EH (cell line): ENCODE results near the gene ZFAND3.
A peak's percentile ranks its signal among the peaks of the same experiment; 100 is the strongest.
"Not testable (repeated sequence)": the region's sequence is repeated elsewhere in the genome, so short reads cannot be mapped to it uniquely, and the experiment has no call there.

ENCODE experiments used
- DNase-seq: peaks from one replicate; pipeline ENCODE4 v3.0.0-alpha.2; 2015; ENCODE audit warnings: low read depth

The ZFAND3 gene

GRCh38 chr6:38049861-38050397 is 230.4 kb downstream of the ZFAND3 start:
- not testable (repeated sequence) for DNase-seq

DNA sequence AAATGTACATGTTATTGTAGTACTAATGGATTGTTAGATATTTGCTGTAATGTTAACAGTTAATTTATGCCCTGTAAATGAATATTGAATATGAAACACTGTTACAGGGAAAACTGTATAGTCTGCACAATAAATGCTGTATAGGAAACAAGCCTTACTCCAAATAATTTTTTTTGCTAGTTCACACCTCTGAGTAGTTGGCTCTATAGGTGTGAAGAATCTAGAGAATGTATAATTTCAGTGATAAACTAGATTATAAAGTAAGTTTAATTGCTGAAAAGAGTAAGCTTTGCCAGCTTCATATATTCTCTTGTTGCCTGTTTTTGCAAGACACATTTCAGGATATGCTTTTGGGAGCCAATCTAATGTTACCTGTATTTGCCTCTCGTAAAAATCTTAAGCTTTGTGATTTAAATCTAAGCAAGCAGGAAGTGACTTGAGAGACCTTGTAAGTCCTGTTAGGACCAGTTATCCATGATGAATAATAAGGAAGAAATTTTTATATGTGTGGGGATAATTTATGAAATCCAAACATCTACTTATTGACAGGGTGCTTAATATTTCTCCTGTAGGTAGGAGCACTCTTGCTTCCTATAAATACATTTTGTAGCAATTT is 232.4 kb downstream of the ZFAND3 start:
- DNase-seq, result no peak

DNA sequence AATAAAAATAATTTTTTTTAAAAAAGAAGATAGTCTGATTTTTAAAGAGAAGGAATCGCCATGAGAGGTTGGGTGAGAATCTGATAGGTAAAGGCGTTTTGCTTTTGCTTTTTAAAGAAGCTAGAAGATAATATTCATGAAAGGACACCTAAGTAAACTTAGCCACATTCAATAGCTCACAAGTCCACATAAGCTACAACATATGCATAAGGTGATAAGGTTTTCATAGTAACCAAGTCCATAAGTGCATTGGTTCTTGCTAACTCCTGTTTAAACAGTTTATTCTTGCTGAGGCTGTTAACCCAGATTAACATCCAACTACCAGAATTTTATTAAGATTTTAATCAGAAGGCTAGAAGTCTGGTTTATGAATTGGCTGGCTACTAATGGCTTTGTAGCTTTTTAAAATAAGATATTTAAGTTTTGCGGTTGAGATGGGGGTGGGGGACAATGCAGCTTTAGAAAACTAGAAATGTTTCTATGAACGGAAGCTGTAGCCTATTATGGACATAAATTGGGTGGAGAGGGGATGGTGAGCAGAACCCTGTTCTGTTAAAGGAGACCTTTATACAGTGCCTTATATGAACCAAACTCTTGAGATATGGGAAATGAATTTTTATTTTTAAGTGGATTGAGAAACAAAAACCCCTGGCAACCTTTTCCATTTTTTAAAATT is 235.1 kb downstream of the ZFAND3 start:
- no peak for DNase-seq

- DNase-seq, result no peak
Measured at GRCh38 chr6:38055203-38055589, 235.7 kb downstream of the ZFAND3 start.

DNA sequence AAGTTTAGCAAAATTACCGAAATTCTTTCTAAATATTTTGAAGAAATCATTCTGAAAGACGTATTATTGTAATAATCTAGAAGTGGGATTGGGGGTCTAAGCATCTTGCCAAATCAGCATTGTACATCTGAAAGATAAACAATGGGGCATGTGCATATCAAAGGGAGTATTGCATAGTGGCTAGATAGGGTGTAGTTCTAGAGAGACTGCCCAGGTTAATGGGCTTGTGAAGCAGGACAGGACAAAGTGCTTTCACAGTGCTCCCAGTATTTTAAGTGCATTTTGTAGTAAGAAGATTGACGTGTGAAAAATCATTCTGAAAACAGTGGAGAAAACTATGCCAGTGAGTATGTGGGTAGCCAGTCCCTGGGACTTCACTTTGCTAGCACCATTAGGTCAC is 236.8 kb downstream of the ZFAND3 start:
- DNase-seq, result no peak

DNA sequence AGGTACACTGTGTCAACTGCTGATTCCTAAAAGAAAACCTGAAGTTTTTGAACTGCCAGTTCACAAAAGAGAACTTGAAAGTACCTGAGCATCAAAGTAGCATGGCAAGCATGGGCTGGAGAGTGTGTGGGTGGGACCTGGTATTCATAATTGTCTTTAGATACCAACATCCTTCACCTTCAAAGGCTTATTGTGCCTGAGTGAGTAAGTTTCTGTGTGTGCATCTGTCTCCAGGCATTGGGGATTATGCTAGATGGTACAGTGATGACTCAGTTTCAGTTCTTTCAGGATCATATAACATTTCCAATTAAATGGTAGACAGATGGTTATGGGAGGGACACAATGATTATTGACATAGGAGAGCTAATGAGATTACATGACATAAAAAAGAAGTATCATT is 238.5 kb downstream of the ZFAND3 start:
- DNase-seq, result peak; percentile 56

GRCh38 chr6:38062066-38062465 is 242.5 kb downstream of the ZFAND3 start:
- DNase-seq, result no peak

DNA sequence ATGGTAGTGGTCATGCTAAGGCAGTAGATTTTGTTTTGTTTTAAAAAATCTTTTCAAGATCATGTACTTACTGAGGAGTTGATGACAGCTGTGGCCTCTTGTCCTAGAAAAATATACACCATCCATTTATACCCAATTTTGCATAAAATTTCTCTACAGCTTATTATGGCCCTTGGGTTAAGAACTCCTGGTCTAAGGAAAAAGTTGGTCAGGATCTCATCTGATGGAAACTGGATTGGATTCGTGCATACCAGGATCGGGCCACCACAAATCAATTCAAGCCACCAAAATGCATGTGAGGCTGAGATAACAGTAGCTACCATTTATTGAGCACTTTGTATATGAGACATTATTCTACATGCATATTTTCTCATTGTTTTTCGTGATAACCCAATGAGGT is 244.4 kb downstream of the ZFAND3 start:
- DNase-seq, result no peak

GRCh38 chr6:38064431-38064830 is 244.9 kb downstream of the ZFAND3 start:
- peak; percentile 19 for DNase-seq

GRCh38 chr6:38065734-38066305 is 246.3 kb downstream of the ZFAND3 start:
- DNase-seq, result no peak

DNA sequence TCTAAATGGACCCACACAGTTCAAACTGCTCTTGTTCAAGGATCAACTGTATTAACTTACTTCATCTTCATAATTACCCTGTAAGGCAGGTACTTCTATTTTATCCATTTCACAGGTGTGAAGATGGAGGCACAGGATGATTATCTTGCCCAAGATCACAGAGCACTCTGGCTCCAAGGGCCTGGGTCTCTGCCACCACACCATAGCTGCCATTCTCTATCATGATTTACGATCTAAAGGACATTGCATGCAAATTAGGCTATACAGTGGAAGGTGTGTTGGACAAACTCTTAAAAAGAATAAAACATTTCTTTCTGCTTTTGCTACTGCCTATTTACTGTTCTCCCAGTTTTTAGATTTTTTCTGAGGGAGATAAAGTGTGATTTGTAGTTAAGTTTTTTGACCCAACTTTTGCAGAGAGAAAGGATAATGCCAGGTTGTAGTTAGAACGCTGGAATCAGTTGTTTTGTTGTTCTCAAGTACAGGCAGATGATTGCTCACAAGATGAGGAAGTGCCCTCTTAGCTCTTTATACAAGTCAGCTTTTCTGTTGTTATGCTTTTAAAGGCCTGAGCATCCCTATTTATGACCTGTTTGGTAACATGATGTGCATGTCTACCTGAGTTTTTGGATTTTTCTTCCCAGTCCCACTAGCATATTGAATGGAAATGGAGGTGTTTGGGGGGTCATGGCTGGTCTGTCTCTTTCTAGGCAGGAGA is 247.9 kb downstream of the ZFAND3 start:
- DNase-seq, result no peak

DNA sequence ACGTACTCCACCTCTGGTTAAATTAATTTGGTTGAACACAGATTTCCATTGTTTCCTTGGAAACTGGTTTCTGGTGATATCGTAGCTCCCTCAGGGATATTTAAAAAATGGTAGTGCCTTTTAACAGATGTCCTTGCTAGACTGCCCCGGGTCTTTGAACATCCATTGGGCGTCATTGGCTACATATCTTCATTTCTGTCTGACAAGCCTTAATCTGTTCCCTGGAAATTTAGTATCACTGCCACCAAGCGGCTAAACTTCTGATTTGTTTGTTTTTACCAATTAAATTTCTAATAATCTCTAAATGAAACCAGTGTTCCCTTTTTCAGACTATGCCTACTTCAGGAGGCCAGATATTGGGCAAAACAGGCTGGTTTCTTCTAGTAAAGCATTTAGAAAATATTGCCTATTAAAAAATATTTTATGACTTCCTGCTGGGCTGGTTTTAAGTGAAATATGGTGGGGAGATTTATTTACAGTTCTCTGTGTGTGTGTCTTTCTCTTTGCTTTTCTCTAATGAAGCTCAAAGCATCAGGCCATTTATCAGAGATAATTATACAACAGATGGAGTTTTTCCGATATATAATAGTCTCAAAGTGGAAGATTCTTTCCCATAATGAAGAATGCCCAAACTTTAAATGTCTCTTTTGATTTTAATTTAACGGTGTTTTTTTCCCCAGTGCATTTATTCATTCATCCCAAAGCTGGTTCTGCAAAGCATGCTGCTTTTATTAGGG is 249.5 kb downstream of the ZFAND3 start:
- peak; percentile 22 for DNase-seq

DNA sequence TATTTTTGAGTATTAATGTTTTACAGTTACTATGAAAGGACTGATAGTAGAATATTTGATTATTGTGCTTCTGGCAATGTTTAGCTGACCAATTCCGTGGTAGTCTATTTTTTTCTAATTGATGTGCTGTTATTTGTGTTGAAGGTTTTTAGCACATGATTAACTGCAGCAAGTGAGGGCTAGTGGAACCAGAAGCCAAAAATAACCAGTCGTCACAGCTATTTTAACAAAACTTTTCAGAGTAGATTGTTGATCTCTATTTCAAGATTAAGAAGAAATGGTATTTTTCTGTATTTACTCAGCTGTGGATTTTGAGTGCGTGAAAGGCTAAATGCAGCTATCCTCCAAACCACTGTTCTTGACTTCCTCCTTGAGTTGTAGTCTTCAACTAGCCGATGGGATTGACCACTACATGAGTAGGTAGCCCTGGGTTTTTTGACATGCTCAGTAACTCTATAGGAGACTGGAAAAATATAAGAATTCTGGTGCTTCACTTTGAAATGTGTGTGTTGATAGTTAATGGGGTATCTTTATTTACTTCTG is 258.0 kb downstream of the ZFAND3 start:
- DNase-seq, result no peak

DNA sequence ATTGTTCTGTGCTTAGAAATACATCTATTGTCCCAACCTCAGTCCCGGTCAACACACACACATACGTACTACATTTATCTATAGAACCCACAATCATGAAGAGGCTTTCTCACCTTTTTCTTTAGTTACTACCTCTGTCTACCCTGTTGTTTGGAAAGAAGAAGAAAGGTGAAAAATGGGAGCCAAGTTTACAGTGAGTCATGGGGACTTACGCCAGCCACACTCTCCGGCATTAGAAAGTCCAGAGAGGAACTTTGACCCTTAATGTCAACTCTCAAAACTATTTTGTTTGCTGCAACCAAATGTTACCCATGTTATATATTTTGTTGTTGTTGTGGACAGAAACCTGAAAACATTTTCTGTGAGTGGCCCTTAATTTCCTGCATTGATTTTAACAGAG is 259.1 kb downstream of the ZFAND3 start:
- DNase-seq, result no peak

- no peak for DNase-seq
Measured at GRCh38 chr6:38079107-38079506, 259.6 kb downstream of the ZFAND3 start.

DNA sequence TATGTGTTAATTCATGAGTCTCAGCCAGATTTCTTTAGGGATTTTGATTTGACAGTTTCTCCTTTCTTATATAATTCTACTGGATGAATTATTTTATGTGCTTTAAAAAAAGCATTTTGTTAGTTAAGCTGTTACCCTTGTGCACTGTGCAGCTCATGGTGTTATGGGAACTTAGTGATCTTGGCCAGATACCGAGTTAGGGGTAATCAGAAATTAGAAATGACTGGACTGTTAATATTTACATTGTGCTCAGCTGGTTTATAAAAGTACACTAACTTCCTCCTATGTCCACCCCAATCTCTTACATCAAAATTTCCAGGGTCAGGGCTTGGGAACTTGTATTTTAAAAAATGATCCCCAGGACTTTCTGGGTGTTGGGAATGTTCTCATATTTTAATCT is 260.0 kb downstream of the ZFAND3 start:
- DNase-seq, result no peak

DNA sequence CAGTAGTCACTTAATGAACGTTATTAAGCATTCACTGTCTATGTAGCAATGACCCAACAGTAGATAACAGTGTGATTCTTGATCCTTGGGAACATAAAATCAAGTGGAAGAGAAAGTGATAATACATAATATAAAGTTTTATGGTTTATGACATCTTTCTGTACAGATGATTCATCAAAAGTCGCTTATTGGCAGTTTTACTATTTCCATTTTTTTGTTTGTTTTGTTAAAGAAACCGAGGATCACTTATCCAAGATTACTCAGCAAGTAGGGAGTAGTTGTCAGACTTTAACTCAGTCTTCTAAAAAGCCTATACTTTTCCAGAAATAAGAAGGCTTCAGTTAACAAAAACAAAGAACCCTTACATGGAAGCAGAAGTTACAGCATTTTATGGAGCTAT is 260.8 kb downstream of the ZFAND3 start:
- DNase-seq, result peak; percentile 61

DNA sequence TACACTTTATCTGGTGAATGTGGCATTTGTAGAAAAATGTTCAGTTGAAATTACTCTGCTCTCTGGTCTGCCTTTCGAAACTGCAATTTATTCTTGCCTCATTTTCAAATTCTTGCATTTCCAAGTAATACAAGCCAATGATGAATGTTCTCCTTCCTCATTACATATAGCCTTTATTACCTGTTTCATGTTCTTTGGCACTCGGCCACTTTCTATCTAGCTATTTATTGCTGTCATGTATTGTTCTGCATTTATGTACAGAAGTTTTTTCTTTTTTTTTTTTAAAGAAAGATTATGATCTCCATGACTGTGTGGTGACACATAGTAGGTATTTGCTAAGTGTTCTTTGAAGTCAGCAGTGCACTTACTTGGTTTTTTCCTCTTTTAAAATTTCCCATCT is 261.4 kb downstream of the ZFAND3 start:
- DNase-seq, result peak; percentile 46

GRCh38 chr6:38085031-38085430 is 265.5 kb downstream of the ZFAND3 start:
- DNase-seq, result no peak

GRCh38 chr6:38086346-38086745 is 266.8 kb downstream of the ZFAND3 start:
- no peak for DNase-seq

DNA sequence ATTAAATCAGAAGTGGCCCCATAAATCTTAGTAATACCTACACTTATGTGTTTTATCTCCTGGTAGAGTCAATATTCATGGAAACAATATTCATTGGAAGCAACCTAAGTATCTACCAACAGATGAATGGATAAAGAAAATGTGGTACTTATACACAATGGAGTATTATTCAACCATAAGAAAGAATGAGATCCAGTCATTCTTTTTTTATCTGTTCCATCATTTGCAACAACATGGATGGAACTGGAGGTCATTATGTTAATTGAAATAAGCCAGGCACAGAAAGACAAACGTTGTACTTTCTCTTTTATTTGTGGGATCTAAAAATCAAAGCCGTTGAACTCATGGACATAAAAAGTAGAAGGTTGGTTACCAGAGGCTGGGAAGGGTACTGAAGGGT is 268.5 kb downstream of the ZFAND3 start:
- no peak for DNase-seq

DNA sequence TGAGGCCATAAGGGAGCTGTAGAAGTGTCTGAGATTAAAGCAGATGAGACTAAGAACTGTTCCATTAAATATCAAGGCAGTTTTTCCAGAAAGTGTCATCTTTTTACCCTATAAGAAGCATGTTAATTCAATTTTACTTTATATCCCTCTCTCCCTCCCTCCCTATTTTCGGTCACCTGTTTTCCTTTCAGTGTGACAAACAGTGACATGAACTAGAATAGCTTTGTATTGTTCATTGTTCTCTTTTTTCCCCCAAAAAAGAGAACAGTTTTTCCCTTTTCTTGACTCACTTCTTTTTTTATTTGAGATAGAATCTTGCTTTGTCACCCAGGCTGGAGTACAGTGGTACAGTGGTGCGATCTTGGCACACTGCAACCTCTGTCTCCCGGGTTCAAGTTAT is 269.3 kb downstream of the ZFAND3 start:
- DNase-seq, result no peak
